Measurements from ENCODE around the gene FCHO1.

DNA sequence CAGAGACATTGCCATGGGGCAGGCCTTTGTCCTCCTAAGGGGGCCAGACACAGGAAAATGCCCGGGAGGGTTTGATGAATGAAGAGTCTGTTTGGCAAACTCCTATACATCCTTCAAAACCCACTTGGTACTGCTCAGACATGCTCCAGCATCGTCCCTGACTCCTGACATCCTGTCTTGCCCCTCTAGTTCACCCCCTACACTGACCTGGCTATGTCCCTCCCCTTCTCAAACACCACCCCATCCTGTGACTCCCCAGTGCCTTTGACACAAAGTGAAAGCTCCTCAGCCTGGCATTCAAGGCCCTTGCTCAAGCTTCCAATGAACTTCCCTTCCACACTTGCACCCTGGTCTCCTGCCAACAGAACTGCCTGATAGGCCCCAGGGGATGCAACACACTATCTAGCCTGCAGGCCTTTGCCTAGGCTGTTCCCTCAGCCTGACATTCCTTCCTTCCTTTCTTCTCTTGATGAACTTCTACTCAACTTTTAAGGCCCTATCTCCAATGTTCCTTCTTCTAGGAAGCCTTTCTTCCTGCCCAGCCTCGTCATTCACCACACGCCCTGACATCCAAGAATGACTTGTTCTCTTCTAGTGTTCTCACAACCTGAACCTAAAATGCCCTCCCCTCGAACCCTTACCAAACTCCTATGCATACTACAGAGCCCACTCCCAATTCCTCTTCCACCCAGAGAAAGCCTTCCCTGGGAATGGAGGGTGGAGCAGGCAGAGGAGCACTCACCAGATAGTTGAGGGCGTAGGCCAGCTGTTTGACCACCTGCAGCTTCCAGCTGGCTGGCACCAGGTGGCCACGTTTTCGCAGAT, 84.1 kb downstream of the FCHO1 start:
- no peak for TF ChIP-seq POLR2A (IDR thresholded peaks at IDR 0.05)
- TF ChIP-seq, protein P1, sequence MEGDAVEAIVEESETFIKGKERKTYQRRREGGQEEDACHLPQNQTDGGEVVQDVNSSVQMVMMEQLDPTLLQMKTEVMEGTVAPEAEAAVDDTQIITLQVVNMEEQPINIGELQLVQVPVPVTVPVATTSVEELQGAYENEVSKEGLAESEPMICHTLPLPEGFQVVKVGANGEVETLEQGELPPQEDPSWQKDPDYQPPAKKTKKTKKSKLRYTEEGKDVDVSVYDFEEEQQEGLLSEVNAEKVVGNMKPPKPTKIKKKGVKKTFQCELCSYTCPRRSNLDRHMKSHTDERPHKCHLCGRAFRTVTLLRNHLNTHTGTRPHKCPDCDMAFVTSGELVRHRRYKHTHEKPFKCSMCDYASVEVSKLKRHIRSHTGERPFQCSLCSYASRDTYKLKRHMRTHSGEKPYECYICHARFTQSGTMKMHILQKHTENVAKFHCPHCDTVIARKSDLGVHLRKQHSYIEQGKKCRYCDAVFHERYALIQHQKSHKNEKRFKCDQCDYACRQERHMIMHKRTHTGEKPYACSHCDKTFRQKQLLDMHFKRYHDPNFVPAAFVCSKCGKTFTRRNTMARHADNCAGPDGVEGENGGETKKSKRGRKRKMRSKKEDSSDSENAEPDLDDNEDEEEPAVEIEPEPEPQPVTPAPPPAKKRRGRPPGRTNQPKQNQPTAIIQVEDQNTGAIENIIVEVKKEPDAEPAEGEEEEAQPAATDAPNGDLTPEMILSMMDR (IDR thresholded peaks at IDR 0.05) = no peak
